Measurements from ENCODE around the gene CREB1.

GRCh38 chr2:207534417-207534816 lies 4.7 kb downstream of the CREB1 start:
- TF ChIP-seq CTCF (conservative IDR thresholded peaks at IDR 0.05; ENCODE audit: low read depth, low read length) (no peak), EZH2phosphoT487 (IDR thresholded peaks at IDR 0.05; ENCODE audit: borderline replicate concordance, low read length) (no peak)

Measured in PC-3 (cell line).